OCI-LY3 (cell line): ENCODE results near the gene LEMD1.

Experiments used
- H2AFZ ChIP-seq: fragments of 200-600, 300-600 bp; shearing (Covaris generic); 2 replicates; pipeline ENCODE4 v1.6.0; 2014; ENCODE audit warnings: antibody characterized with exemption, low read depth, low read length
- H3K27ac ChIP-seq: fragments of 200-600, 300-600 bp; sonication (generic); 2 replicates; pipeline ENCODE4 v1.5.1; 2014; ENCODE audit warnings: mild to moderate bottlenecking, low read length, moderate library complexity, mixed read lengths
- H3K27me3 ChIP-seq: fragments of 200-600, 300-600 bp; sonication (generic); 2 replicates; pipeline ENCODE4 v1.6.1; 2014; ENCODE audit warnings: low read depth, low read length, mixed read lengths
- H3K36me3 ChIP-seq: fragments of 200-600, 300-600 bp; sonication (generic); replicated peaks from 2 replicates; pipeline ENCODE3; 2014; ENCODE audit warnings: low read depth, low read length, mixed read lengths
- H3K4me1 ChIP-seq: fragments of 300-600, 200-600 bp; sonication (generic); 2 replicates; pipeline ENCODE4 v1.6.1; 2014; ENCODE audit warnings: low read length, mixed read lengths
- H3K4me2 ChIP-seq: fragments of 200-600, 300-600 bp; sonication (generic); 2 replicates; pipeline ENCODE4 v1.6.1; 2014; ENCODE audit warnings: low read length, mixed read lengths
- H3K4me3 ChIP-seq: fragments of 300-600, 200-600 bp; sonication (generic); 2 replicates; pipeline ENCODE4 v1.5.1; 2014; ENCODE audit warnings: antibody characterized with exemption, mild to moderate bottlenecking, low read length, moderate library complexity
- H3K79me2 ChIP-seq: fragments of 300-600, 200-600 bp; shearing (Covaris generic); 2 replicates; pipeline ENCODE4 v1.6.1; 2014; ENCODE audit warnings: mild to moderate bottlenecking, low read length, mixed read lengths
- H3K9ac ChIP-seq: fragments of 300-600, 200-600 bp; shearing (Covaris generic); 2 replicates; pipeline ENCODE4 v1.6.0; 2014; ENCODE audit warnings: mild to moderate bottlenecking, low read length, moderate library complexity
- H3K9me3 ChIP-seq: fragments of 200-600, 300-600 bp; shearing (Covaris generic); 2 replicates; pipeline ENCODE4 v1.6.1; 2014; ENCODE audit warnings: low read length, mixed read lengths; ENCODE audit not compliant: insufficient read depth
- H4K20me1 ChIP-seq: fragments of 200-600, 300-600 bp; sonication (generic); 2 replicates; pipeline ENCODE4 v1.6.1; 2016; ENCODE audit warnings: low read length, mixed read lengths; ENCODE audit not compliant: insufficient read depth
- CTCF ChIP-seq: fragments of 200-600, 300-600 bp; sonication (generic); IDR thresholded peaks from 2 replicates; pipeline ENCODE4 v1.5.1; 2014; ENCODE audit warnings: antibody characterized with exemption, low read length, low read depth
- EZH2phosphoT487 ChIP-seq: fragments of 200-600 bp; shearing (Covaris generic); IDR thresholded peaks from 2 replicates; pipeline ENCODE4 v1.6.1; 2018; ENCODE audit warnings: antibody characterized with exemption, mixed run types, low read depth

The LEMD1 gene

GRCh38 chr1:205458777-205459566 lies 37.1 kb upstream of the LEMD1 start:
- no peaks in the 10 kb centered on the region for H3K79me2 ChIP-seq
- no peaks in the 10 kb centered on the region for H3K4me1 ChIP-seq
- H3K4me2 ChIP-seq = no peak overlapping the region
- H3K4me3 ChIP-seq = no peak overlapping the region
- H3K27me3 ChIP-seq = peaks cover 62% of the 10 kb centered on the region
- no peak overlapping the region for H3K27ac ChIP-seq
- no peaks in the 10 kb centered on the region for H3K9me3 ChIP-seq
- no peak overlapping the region for H2AFZ ChIP-seq
- H3K9ac ChIP-seq = no peak overlapping the region
- peaks cover 7% of the 10 kb centered on the region; the same call in 1 of the 2 replicates for H4K20me1 ChIP-seq
- no peak for TF ChIP-seq EZH2phosphoT487
- no peak for TF ChIP-seq CTCF
- no peaks in the 10 kb centered on the region for H3K36me3 ChIP-seq

- Histone ChIP-seq H3K4me2 (no peak overlapping the region), H3K9ac (no peak overlapping the region), H2AFZ (no peak overlapping the region), H3K27me3 (peaks cover 65% of the 10 kb centered on the region), H3K36me3 (no peaks in the 10 kb centered on the region), H3K79me2 (no peaks in the 10 kb centered on the region), H3K4me3 (no peak overlapping the region), H4K20me1 (peaks cover 7% of the 10 kb centered on the region; the same call in 1 of the 2 replicates), H3K4me1 (no peaks in the 10 kb centered on the region), H3K9me3 (no peaks in the 10 kb centered on the region), H3K27ac (no peak overlapping the region)
- TF ChIP-seq CTCF = no peak
- no peak for TF ChIP-seq EZH2phosphoT487
These were observed 35.3 kb upstream of the LEMD1 start for GRCh38 chr1:205456868-205457745.

GRCh38 chr1:205456383-205456867 lies 34.6 kb upstream of the LEMD1 start:
- Histone ChIP-seq H3K4me1 (no peaks in the 10 kb centered on the region), H3K36me3 (no peaks in the 10 kb centered on the region), H3K9ac (no peak overlapping the region), H3K27ac (no peak overlapping the region), H3K4me2 (no peak overlapping the region), H3K79me2 (no peaks in the 10 kb centered on the region), H3K4me3 (no peak overlapping the region), H3K9me3 (no peaks in the 10 kb centered on the region), H2AFZ (no peak overlapping the region), H4K20me1 (peaks cover 7% of the 10 kb centered on the region; the same call in 1 of the 2 replicates), H3K27me3 (peaks cover 69% of the 10 kb centered on the region)
- no peak for TF ChIP-seq CTCF
- no peak for TF ChIP-seq EZH2phosphoT487
